Large intestine (tissue), 3 donors: Measurements from ENCODE around the gene CFB. TPM values are rescaled to one million over a fixed set of nuclear protein-coding genes. Genes with fewer than 3 reads are reported as not detected.
"Not testable (repeated sequence)": the region's sequence is repeated elsewhere in the genome, so short reads cannot be mapped to it uniquely, and the experiment has no call there.

Experiments
- DNase-seq, 2 donors: peaks; one replicate each; pipeline versions ENCODE4 v3.0.0 to v3.0.0-alpha.2; 2013
- H3K27ac ChIP-seq: one replicate; pipeline ENCODE4 v1.5.1; 2013; ENCODE audit warnings: low read length
- H3K27me3 ChIP-seq: 2 replicates; pipeline ENCODE4 v1.6.1; 2013; ENCODE audit warnings: low read length; ENCODE audit not compliant: control insufficient read depth, insufficient read depth
- H3K36me3 ChIP-seq: 2 replicates; pipeline ENCODE4 v1.6.1; 2013; ENCODE audit warnings: low read length; ENCODE audit not compliant: control insufficient read depth, insufficient read depth
- H3K4me1 ChIP-seq: one replicate; pipeline ENCODE4 v1.6.1; 2013; ENCODE audit warnings: low read length; ENCODE audit not compliant: control insufficient read depth, insufficient read depth
- H3K4me3 ChIP-seq: one replicate; pipeline ENCODE4 v1.5.1; 2013; ENCODE audit warnings: low read length
- H3K9me3 ChIP-seq: one replicate; pipeline ENCODE4 v1.6.1; 2013; ENCODE audit warnings: mild to moderate bottlenecking, low read depth, low read length, moderate library complexity; ENCODE audit not compliant: control insufficient read depth
- WGBS: methylation state at CpG from one replicate; pipeline ENCODE4 v1.1.5; 2013; ENCODE audit warnings: low lambda C conversion rate; ENCODE audit not compliant: insufficient coverage; 5-methylcytosine and 5-hydroxymethylcytosine counted together
- polyA plus RNA-seq: library from polyadenylated mRNA; unstranded; fragments of 120-200 nt; gene quantifications from one replicate; pipeline ENCODE4 v1.2.1, GENCODE V29; 2013

Gene CFB
- polyA plus RNA-seq, 1 donor = 37.1 TPM

DNA sequence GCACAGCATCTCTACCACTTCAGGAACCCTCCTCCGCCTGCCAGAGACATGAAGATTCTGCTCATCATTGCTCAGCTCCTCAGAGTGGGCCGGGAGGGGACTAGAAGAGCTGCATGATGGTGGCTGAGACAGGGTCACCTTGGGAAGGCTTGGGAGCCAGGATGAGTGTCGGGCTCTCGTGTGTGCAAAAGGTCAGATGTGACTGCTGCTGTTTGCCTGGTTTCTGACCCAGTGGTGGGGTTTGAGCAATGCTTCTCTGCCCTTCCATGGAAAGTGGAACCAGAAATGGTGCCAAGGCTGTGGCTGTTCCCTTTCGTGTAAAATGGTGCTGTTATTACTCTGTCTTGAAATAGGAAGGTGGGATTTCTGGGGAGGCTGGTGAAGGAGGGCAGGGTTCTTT is 35.1 kb downstream of the CFB start:
- peaks cover 11% of the 10 kb centered on the region for H3K9me3 ChIP-seq
- not testable (repeated sequence) for H3K4me3 ChIP-seq, H3K27me3 ChIP-seq, H3K4me1 ChIP-seq, DNase-seq, H3K27ac ChIP-seq
- WGBS = no CpG with 5 or more reads among the region's 5 CpGs
- peaks cover 15% of the 10 kb centered on the region for H3K36me3 ChIP-seq

- not testable (repeated sequence) for H3K4me3 ChIP-seq, H3K27ac ChIP-seq, H3K4me1 ChIP-seq, H3K9me3 ChIP-seq, DNase-seq, H3K27me3 ChIP-seq
- H3K36me3 ChIP-seq = peaks cover 15% of the 10 kb centered on the region
- no CpG with 5 or more reads among the region's 7 CpGs for WGBS
Observed at GRCh38 chr6:31981744-31982143, 35.8 kb downstream of the CFB start, which contains the start of gene C4A. C4A (plus strand) TSS chr6:31982057; CDS start chr6:31982108, 51 bp downstream.

DNA sequence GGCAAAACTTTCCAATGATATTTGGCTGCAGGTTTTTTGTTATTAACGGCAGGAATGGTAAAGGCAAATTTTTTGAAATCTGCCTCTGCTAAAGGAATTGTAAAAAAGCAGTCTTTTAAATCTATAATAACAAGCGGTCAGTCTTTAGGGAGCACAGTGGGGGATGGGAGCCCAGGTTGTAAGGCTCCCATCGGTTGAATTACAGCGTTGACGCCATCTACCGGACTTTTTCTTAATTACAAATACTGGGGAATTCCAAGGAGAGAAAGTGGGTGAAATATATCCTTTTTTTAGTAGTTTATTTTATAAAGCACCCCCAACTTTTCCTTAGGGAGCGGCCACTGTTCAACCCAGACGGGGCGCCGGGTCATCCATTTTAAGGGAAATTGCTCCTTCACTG is 43.5 kb downstream of the CFB start:
- no CpG with 5 or more reads among the region's 10 CpGs for WGBS
- not testable (repeated sequence) for H3K36me3 ChIP-seq, H3K27ac ChIP-seq, H3K4me3 ChIP-seq, H3K9me3 ChIP-seq, H3K4me1 ChIP-seq, H3K27me3 ChIP-seq, DNase-seq

DNA sequence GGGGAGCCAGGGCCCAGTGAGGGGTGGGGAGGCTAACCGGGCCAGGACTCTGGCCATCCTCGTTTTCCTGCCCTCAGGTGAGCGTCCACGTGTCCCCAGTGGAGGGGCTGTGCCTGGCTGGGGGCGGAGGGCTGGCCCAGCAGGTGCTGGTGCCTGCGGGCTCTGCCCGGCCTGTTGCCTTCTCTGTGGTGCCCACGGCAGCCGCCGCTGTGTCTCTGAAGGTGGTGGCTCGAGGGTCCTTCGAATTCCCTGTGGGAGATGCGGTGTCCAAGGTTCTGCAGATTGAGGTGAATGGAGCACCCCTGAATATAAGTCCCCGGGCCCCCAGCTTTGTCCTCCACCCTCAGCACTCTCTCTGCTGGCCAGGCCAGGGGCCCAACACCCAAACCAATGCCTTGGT is 48.5 kb downstream of the CFB start:
- no CpG with 5 or more reads among the region's 14 CpGs for WGBS

DNA sequence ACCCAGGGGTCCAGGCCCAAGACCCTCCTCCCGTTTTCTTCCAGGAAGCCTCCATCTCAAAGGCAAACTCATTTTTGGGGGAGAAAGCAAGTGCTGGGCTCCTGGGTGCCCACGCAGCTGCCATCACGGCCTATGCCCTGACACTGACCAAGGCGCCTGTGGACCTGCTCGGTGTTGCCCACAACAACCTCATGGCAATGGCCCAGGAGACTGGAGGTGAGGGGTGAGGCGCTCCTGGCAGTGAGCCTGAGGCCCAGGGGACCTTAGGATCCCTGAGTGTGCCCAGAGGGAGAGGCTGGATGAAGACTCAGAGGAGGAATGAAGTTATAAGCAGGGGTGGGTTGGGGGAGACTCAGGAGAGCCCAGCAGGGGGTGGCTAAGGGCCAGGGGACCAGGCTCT is 50.5 kb downstream of the CFB start:
- not testable (repeated sequence) for H3K36me3 ChIP-seq, H3K27me3 ChIP-seq, H3K4me3 ChIP-seq, DNase-seq, H3K27ac ChIP-seq, H3K4me1 ChIP-seq, H3K9me3 ChIP-seq
- WGBS = no CpG with 5 or more reads among the region's 6 CpGs

More for the DNA sequence above, 48.5 kb downstream of the CFB start:
- not testable (repeated sequence) for H3K27ac ChIP-seq, H3K4me3 ChIP-seq, H3K27me3 ChIP-seq, H3K36me3 ChIP-seq, H3K4me1 ChIP-seq, H3K9me3 ChIP-seq, DNase-seq

Other genes starting within 250 kb of the CFB start
- gene ABHD16A, start 242.8 kb upstream of the CFB start, polyA plus RNA-seq = 62.5 TPM
- gene LY6G6F, start 239.2 kb upstream of the CFB start, polyA plus RNA-seq = 0.07 TPM
- gene LY6G6D, start 230.7 kb upstream of the CFB start, polyA plus RNA-seq = 0.19 TPM
- gene LY6G6C, start 224.3 kb upstream of the CFB start, polyA plus RNA-seq = 0.25 TPM
- gene MPIG6B, start 222.7 kb upstream of the CFB start, polyA plus RNA-seq = 0.88 TPM
- gene DDAH2, start 216.8 kb upstream of the CFB start, polyA plus RNA-seq = 82.6 TPM
- gene CLIC1, start 209.6 kb upstream of the CFB start, polyA plus RNA-seq = 486 TPM
- gene MSH5, start 206.1 kb upstream of the CFB start, polyA plus RNA-seq = 51.0 TPM
- gene SAPCD1, start 183.4 kb upstream of the CFB start, polyA plus RNA-seq = 15.0 TPM
- gene VWA7, start 168.8 kb upstream of the CFB start, polyA plus RNA-seq = 10.1 TPM
- 34.2 TPM for gene VARS1, start 150.3 kb upstream of the CFB start, polyA plus RNA-seq
- gene LSM2, start 139.1 kb upstream of the CFB start, polyA plus RNA-seq = 51.4 TPM
- gene HSPA1L, start 130.8 kb upstream of the CFB start, polyA plus RNA-seq = 2.8 TPM
- gene HSPA1A, start 130.6 kb upstream of the CFB start, polyA plus RNA-seq = 115 TPM
- gene HSPA1B, start 118.4 kb upstream of the CFB start, polyA plus RNA-seq = 241 TPM
- gene NEU1, start 83.3 kb upstream of the CFB start, polyA plus RNA-seq = 174 TPM
- gene SLC44A4, start 67.1 kb upstream of the CFB start, polyA plus RNA-seq = 157 TPM
- gene EHMT2, start 48.4 kb upstream of the CFB start, polyA plus RNA-seq = 50.5 TPM
- 11.8 TPM for gene ZBTB12, start 44.0 kb upstream of the CFB start, polyA plus RNA-seq
- gene C2, start 18.4 kb upstream of the CFB start, polyA plus RNA-seq = 9.3 TPM
- 77.7 TPM for gene NELFE, start 12.9 kb downstream of the CFB start, polyA plus RNA-seq
- 52.6 TPM for gene SKIC2, start 13.1 kb downstream of the CFB start, polyA plus RNA-seq
- gene DXO, start 26.0 kb downstream of the CFB start, polyA plus RNA-seq = 20.0 TPM
- gene C4A, start 36.0 kb downstream of the CFB start, polyA plus RNA-seq = 92.9 TPM
- 91.2 TPM for gene C4B, start 68.7 kb downstream of the CFB start, polyA plus RNA-seq
- gene CYP21A2, start 92.3 kb downstream of the CFB start, polyA plus RNA-seq = 1.5 TPM
- gene TNXB, start 163.2 kb downstream of the CFB start, polyA plus RNA-seq = 17.5 TPM
- 84.4 TPM for gene ATF6B, start 182.2 kb downstream of the CFB start, polyA plus RNA-seq
- gene FKBPL, start 184.2 kb downstream of the CFB start, polyA plus RNA-seq = 5.1 TPM
- gene PRRT1, start 205.8 kb downstream of the CFB start, polyA plus RNA-seq = 5.3 TPM
- 31.0 TPM for gene PPT2, start 208.0 kb downstream of the CFB start, polyA plus RNA-seq
- 29.1 TPM for gene EGFL8, start 218.5 kb downstream of the CFB start, polyA plus RNA-seq
- 109 TPM for gene AGPAT1, start 230.0 kb downstream of the CFB start, polyA plus RNA-seq
- gene RNF5, start 232.3 kb downstream of the CFB start, polyA plus RNA-seq = 85.7 TPM
- 14.9 TPM for gene AGER, start 238.2 kb downstream of the CFB start, polyA plus RNA-seq
- 125 TPM for gene PBX2, start 244.1 kb downstream of the CFB start, polyA plus RNA-seq
- 14.3 TPM for gene GPSM3, start 246.5 kb downstream of the CFB start, polyA plus RNA-seq